Measurements from ENCODE around the gene CTTNBP2.

Gene CTTNBP2

GRCh38 chr7:117805241-117805640 is 68.0 kb downstream of the CTTNBP2 start (continued):
- TF ChIP-seq ZNF148 (tag by site-specific recombination; IDR thresholded peaks at IDR 0.05; ENCODE audit: borderline replicate concordance) (no peak), ZNF488 (tag by site-specific recombination; IDR thresholded peaks at IDR 0.05) (no peak), ZEB2 (tag by site-specific recombination; IDR thresholded peaks at IDR 0.05) (no peak), ZBTB8A (tag by site-specific recombination; IDR thresholded peaks at IDR 0.05) (no peak), ZNF626 (tag by site-specific recombination; IDR thresholded peaks at IDR 0.05) (no peak), ZFHX2 (tag by site-specific recombination; conservative IDR thresholded peaks at IDR 0.05) (no peak)

GRCh38 chr7:117803476-117803875 is 69.8 kb downstream of the CTTNBP2 start:
- ChIA-PET CTCF (interaction anchor here (0.5 to 0.6 kb wide), 2 partner anchors 53 to 301 kb away, joined by 3 to 4 read pairs; no protein-coding TSS in a partner anchor), POLR2A (no interaction called here)
- Histone ChIP-seq H3K27ac (ENCODE audit: extremely low read depth, low read depth, low read length) (no peak overlapping the region), H3K4me1 (ENCODE audit: control insufficient read depth, insufficient read depth, low read length) (no peaks in the 10 kb centered on the region), H3K4me3 (ENCODE audit: low read depth, low read length) (no peak overlapping the region), H3K9me3 (ENCODE audit: control insufficient read depth, insufficient read depth, low read depth, low read length) (no peaks in the 10 kb centered on the region), H3K36me3 (ENCODE audit: control insufficient read depth in 2 of 2, insufficient read depth in 1 of 2, low read length in 2 of 2) (no peaks in the 10 kb centered on the region)
- TF ChIP-seq ZNF560 (tag by site-specific recombination; IDR thresholded peaks at IDR 0.05; ENCODE audit: borderline replicate concordance) = no peak

- Histone ChIP-seq H3K4me1 (ENCODE audit: control insufficient read depth, insufficient read depth, low read length) (no peaks in the 10 kb centered on the region), H3K27ac (ENCODE audit: extremely low read depth, low read depth, low read length) (no peak overlapping the region), H3K9me3 (ENCODE audit: control insufficient read depth, insufficient read depth, low read depth, low read length) (no peaks in the 10 kb centered on the region), H3K36me3 (ENCODE audit: control insufficient read depth in 2 of 2, insufficient read depth in 1 of 2, low read length in 2 of 2) (no peaks in the 10 kb centered on the region), H3K4me3 (ENCODE audit: low read depth, low read length) (no peak overlapping the region)
- ChIA-PET POLR2A (no interaction called here), CTCF (interaction anchor here (0.6 kb wide), 1 partner anchor 359 kb away, joined by 3 read pairs; no protein-coding TSS in a partner anchor)
- TF ChIP-seq SCRT1 (tag by site-specific recombination; IDR thresholded peaks at IDR 0.05; ENCODE audit: borderline replicate concordance) (no peak), ZNF768 (tag by site-specific recombination; IDR thresholded peaks at IDR 0.05) (no peak), ZNF488 (tag by site-specific recombination; IDR thresholded peaks at IDR 0.05) (no peak), ZNF561 (tag by site-specific recombination; IDR thresholded peaks at IDR 0.05; ENCODE audit: borderline replicate concordance) (no peak), ZBTB48 (tag by site-specific recombination; IDR thresholded peaks at IDR 0.05) (no peak), ZNF24 (tag by site-specific recombination; IDR thresholded peaks at IDR 0.05) (no peak), ZNF621 (tag by site-specific recombination; IDR thresholded peaks at IDR 0.05) (no peak), AEBP2 (tag by site-specific recombination; IDR thresholded peaks at IDR 0.05; ENCODE audit: borderline replicate concordance) (no peak), KLF9 (tag by site-specific recombination; IDR thresholded peaks at IDR 0.05; ENCODE audit: low read depth) (no peak), ELK4 (IDR thresholded peaks at IDR 0.05; ENCODE audit: borderline replicate concordance, low read depth, low read length) (no peak), ZFHX2 (tag by site-specific recombination; conservative IDR thresholded peaks at IDR 0.05) (no peak), PRDM10 (tag by site-specific recombination; IDR thresholded peaks at IDR 0.05) (no peak), ZNF660 (tag by site-specific recombination; IDR thresholded peaks at IDR 0.05) (no peak)
These were observed 70.6 kb downstream of the CTTNBP2 start for GRCh38 chr7:117802660-117803059.
